ENCODE measurements around the gene CYP27C1. TPM values are rescaled to one million over a fixed set of nuclear protein-coding genes. Genes with fewer than 3 reads are reported as not detected.
"Not testable (repeated sequence)": the region's sequence is repeated elsewhere in the genome, so short reads cannot be mapped to it uniquely, and the experiment has no call there.

Gene CYP27C1
- total RNA-seq, 4 donors from 2014 or later = 0.14 to 0.64 (median 0.20) TPM; not detected in 1

- no peaks in the 10 kb centered on the region for H3K27me3 ChIP-seq
- WGBS, 2 donors (ENCODE audit: low coverage in 1 of 2) = 57 to 63% methylated on average over 5 to 6 of the region's 6 CpGs
- in situ Hi-C loops (cut with MboI; ENCODE audit: low pct_ligation_motif_present in 1 of 4, low pct_unique_long_range_greater_than_20kb in 1 of 4, low sequenced_read_pairs in 3 of 4) = no loop called here
- intact Hi-C loops (cut with DNase I; ENCODE audit: low total_unique reads) = no loop called here
- peaks cover under 1 to 9% (median 5%) of the 10 kb centered on the region in 4 donors for H3K4me1 ChIP-seq
- H3K36me3 ChIP-seq = no peaks in the 10 kb centered on the region
- peak; percentile 17 for DNase-seq
- no peak overlapping the region for H3K27ac ChIP-seq
- no peak for TF ChIP-seq POLR2A (IDR thresholded peaks at IDR 0.05)
- no peak for TF ChIP-seq EP300 (IDR thresholded peaks at IDR 0.05; ENCODE audit: low read depth)
- no peak for TF ChIP-seq CTCF (IDR thresholded peaks at IDR 0.05)
- TF ChIP-seq POLR2AphosphoS5 (IDR thresholded peaks at IDR 0.05) = no peak
- H3K4me3 ChIP-seq = no peak overlapping the region
- H3K9me3 ChIP-seq = no peaks in the 10 kb centered on the region
Observed at GRCh38 chr2:127231130-127231865, 11.2 kb upstream of the CYP27C1 start.

DNA sequence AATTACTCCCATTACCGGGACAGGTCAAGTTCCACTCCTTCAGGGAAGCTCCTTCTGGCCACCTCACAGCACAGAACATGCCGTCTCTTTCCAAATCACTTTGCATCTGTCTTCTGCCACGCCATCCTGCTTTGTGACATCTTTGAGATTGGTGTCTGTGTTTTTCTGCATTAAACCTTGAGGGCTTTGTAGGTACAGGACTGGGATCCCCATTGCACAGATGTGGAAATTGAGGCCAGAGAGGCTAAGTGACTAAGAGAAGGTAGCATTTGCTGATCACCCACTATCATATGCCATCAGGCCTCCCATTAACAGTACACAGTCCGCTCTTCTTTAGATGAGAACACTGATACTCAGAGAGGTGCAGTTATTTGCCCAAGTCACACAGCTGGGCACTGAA lies 9.5 kb upstream of the CYP27C1 start:
- peaks cover 4 to 15% (median 10%) of the 10 kb centered on the region in 4 donors for H3K4me1 ChIP-seq
- no peaks in the 10 kb centered on the region for H3K36me3 ChIP-seq
- no peaks in the 10 kb centered on the region for H3K9me3 ChIP-seq
- WGBS, 2 donors (ENCODE audit: low coverage in 1 of 2) = 86 to 96% methylated on average over 1 to 4 of the region's 4 CpGs
- TF ChIP-seq CTCF (IDR thresholded peaks at IDR 0.05) (no peak), POLR2A (IDR thresholded peaks at IDR 0.05) (no peak), EP300 (IDR thresholded peaks at IDR 0.05; ENCODE audit: low read depth) (no peak), POLR2AphosphoS5 (IDR thresholded peaks at IDR 0.05) (no peak)
- H3K4me3 ChIP-seq = no peak overlapping the region
- in situ Hi-C loops (cut with MboI; ENCODE audit: low pct_ligation_motif_present in 1 of 4, low pct_unique_long_range_greater_than_20kb in 1 of 4, low sequenced_read_pairs in 3 of 4) (no loop called here), intact Hi-C loops (cut with DNase I; ENCODE audit: low total_unique reads) (loop anchor here (5.0 kb wide), 1 partner anchor 438 kb away; no protein-coding TSS in a partner anchor)
- no peak overlapping the region for H3K27ac ChIP-seq
- no peak for DNase-seq
- H3K27me3 ChIP-seq = peaks cover 13% of the 10 kb centered on the region

GRCh38 chr2:127228102-127228501 lies 8.0 kb upstream of the CYP27C1 start:
- peaks cover 4 to 15% (median 10%) of the 10 kb centered on the region in 4 donors for H3K4me1 ChIP-seq
- H3K36me3 ChIP-seq = no peaks in the 10 kb centered on the region
- DNase-seq = no peak
- peaks cover 24% of the 10 kb centered on the region for H3K27me3 ChIP-seq
- no peak for TF ChIP-seq CTCF (IDR thresholded peaks at IDR 0.05)
- no peak for TF ChIP-seq EP300 (IDR thresholded peaks at IDR 0.05; ENCODE audit: low read depth)
- TF ChIP-seq POLR2A (IDR thresholded peaks at IDR 0.05) = no peak
- TF ChIP-seq POLR2AphosphoS5 (IDR thresholded peaks at IDR 0.05) = no peak
- H3K9me3 ChIP-seq = no peaks in the 10 kb centered on the region
- WGBS, 2 donors (ENCODE audit: low coverage in 1 of 2) = 72 to 79% methylated on average over 3 to 5 of the region's 5 CpGs
- intact Hi-C loops (cut with DNase I; ENCODE audit: low total_unique reads) = loop anchor here (5.0 kb wide), 1 partner anchor 439 kb away; no protein-coding TSS in a partner anchor
- no peak overlapping the region for H3K4me3 ChIP-seq
- no peak overlapping the region for H3K27ac ChIP-seq
- in situ Hi-C loops (cut with MboI; ENCODE audit: low pct_ligation_motif_present in 1 of 4, low pct_unique_long_range_greater_than_20kb in 1 of 4, low sequenced_read_pairs in 3 of 4) = no loop called here

DNA sequence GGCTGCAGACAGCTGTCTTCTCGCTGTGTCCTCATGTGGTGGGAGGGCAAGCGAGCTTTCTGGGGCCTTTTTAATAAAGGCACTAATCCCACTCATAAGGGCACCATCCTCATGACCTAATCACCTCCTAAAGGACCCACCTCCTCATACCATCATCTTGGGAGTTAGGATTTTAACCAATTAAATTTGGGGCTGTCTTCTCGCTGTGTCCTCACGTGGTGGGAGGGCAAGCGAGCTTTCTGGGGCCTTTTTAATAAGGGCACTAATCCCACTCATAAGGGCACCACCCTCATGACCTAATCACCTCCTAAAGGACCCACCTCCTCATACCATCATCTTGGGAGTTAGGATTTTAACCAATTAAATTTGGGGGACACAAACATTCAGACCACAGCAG lies 7.2 kb upstream of the CYP27C1 start:
- H3K36me3 ChIP-seq; in situ Hi-C loops (cut with MboI; ENCODE audit: low pct_ligation_motif_present in 1 of 4, low pct_unique_long_range_greater_than_20kb in 1 of 4, low sequenced_read_pairs in 3 of 4); DNase-seq; H3K4me3 ChIP-seq; H3K9me3 ChIP-seq: not testable (repeated sequence)
- intact Hi-C loops (cut with DNase I; ENCODE audit: low total_unique reads) = loop anchor here (5.0 kb wide), 1 partner anchor 440 kb away; no protein-coding TSS in a partner anchor
- WGBS, 2 donors (ENCODE audit: low coverage in 1 of 2) = 78% methylated on average over 5 of the region's 5 CpGs; no CpG with 5 or more reads in 1 of the 2 donors
- peaks cover 4 to 15% (median 10%) of the 10 kb centered on the region in 4 donors for H3K4me1 ChIP-seq
- peaks cover 30% of the 10 kb centered on the region for H3K27me3 ChIP-seq
- peak overlapping the region; percentile 8 to 49 (median 22) for H3K27ac ChIP-seq
